Heart left ventricle (tissue), 16 donors: ENCODE measurements around the gene ZNF280D. TPM values are rescaled to one million over a fixed set of nuclear protein-coding genes. Genes with fewer than 3 reads are reported as not detected.

Experiments
- ATAC-seq, 4 donors: fragments of 200-7000 bp; cut with Tn5 transposase; one replicate each; pipeline ENCODE4 v1.9.1; 2020 to 2022; ENCODE audit warnings: moderate library complexity in 4 of 4, mild to moderate bottlenecking in 3 of 4, moderate number of reproducible peaks in 1 of 4
- DNase-seq, 5 donors: peaks; one replicate each; pipeline ENCODE4 v3.0.0-alpha.2; 2020
- H3K27ac ChIP-seq, 12 donors: fragments of 200-600 bp; sonication (generic) in 4 of 12; one replicate each; pipeline versions ENCODE4 v1.5.0 to v1.8.0; 2016 to 2022; ENCODE audit warnings: mild to moderate bottlenecking in 2 of 12
- H3K27me3 ChIP-seq, 9 donors: fragments of 200-600 bp; sonication (generic) in 2 of 9; one replicate each; pipeline versions ENCODE4 v1.5.1 to v1.8.0; 2016 to 2022; ENCODE audit warnings: mild to moderate bottlenecking in 3 of 9
- H3K36me3 ChIP-seq, 9 donors: fragments of 200-600 bp; sonication (generic) in 2 of 9; one replicate each; pipeline versions ENCODE4 v1.5.0 to v1.8.0; 2018 to 2022; ENCODE audit warnings: mild to moderate bottlenecking in 2 of 9
- H3K4me1 ChIP-seq, 12 donors: fragments of 200-600 bp; sonication (generic) in 4 of 12; one replicate each; pipeline versions ENCODE4 v1.5.0 to v1.8.0; 2016 to 2022; ENCODE audit warnings: mild to moderate bottlenecking in 3 of 12
- H3K4me3 ChIP-seq, 12 donors: fragments of 200-600 bp; sonication (generic) in 4 of 12; one replicate each; pipeline versions ENCODE4 v1.5.0 to v1.8.0; 2017 to 2022; ENCODE audit warnings: mild to moderate bottlenecking in 9 of 12, moderate library complexity in 4 of 12
- H3K9me3 ChIP-seq, 12 donors: fragments of 200-600 bp; sonication (generic) in 4 of 12; one replicate each; pipeline versions ENCODE4 v1.5.0 to v1.8.0; 2016 to 2022; ENCODE audit warnings: mild to moderate bottlenecking in 1 of 12
- POLR2A ChIP-seq, 2 donors: fragments of 450-650 bp; IDR thresholded peaks; one replicate each; pipeline ENCODE4 v1.6.1; 2017; ENCODE audit warnings: antibody characterized with exemption in 2 of 2, mild to moderate bottlenecking in 2 of 2, moderate library complexity in 2 of 2
- WGBS, 4 donors: extraction: QIAGEN DNeasy Blood & Tissue Kit in 2 of 4; methylation state at CpG; one replicate each; pipeline versions ENCODE4 v1.1.5 to v1.1.7; 2013 to 2018; 5-methylcytosine and 5-hydroxymethylcytosine counted together
- intact Hi-C, 10 donors: fragments of 100-400 bp; cut with DNase I; formaldehyde crosslinking; loops; one replicate each; pipeline versions ENCODE4 v1.11.1 to v1.14.2; 2022
- polyA plus RNA-seq, 2 donors: library from polyadenylated mRNA; stranded (reverse); fragments of 200-250 nt; gene quantifications; one replicate each; pipeline ENCODE4 v1.2.3, GENCODE V29; 2013
- total RNA-seq, 9 donors: library from RNA; depleted of rRNA in 2 of 9; stranded (reverse); fragments of >200 nt in 2 of 9; fragmentation: NEBNext Ultra II Directional in 3 of 9; extraction: Animal tissue kit (Norgen Biotek cat#: 25700) in 3 of 9; gene quantifications; one replicate each; pipeline versions ENCODE4 v1.1.0 to v1.2.4, GENCODE V29; 2016 to 2023
- TF ChIP-seq, protein P1 (sequence below), 12 donors: fragments of 200-600 bp; sonication (generic) in 4 of 12; IDR thresholded peaks; one replicate each; pipeline versions ENCODE4 v1.5.0 to v1.8.0; 2018 to 2022; ENCODE audit warnings: antibody characterized with exemption in 12 of 12, mild to moderate bottlenecking in 5 of 12
- donor health status: ischemic (EF 13 %, LVEDD 7.1; RV severe dilation, severe dysfunction).
- donor health status: healthy with polysubstance abuse.
- donor health status: DM: no; HTN: yes; CAD: no.
- donor health status: DM: no; HTN: no; CAD: no.
- donor health status: ischemic (EF 25% LVEDD 6.9; RV normal size, moderate dysfunction).
- donor health status: ischemic (EF 25% LVEDD 5.7; RV mildly dilated, moderate dysfunction).
- donor health status: healthy.
- donor health status: DM: yes; HTN: yes; CAD: no.
- donor health status: ischemic (EF 35%, LVEDD 5.7; RV mildly dilated, moderate dysfunction).
- donor health status: nonischemic (EF 11% LVEDD 7.7; RV severe dilation, severe dysfunction).
- donor health status: DM: yes; HTN: yes; CAD: no.
- donor health status: PGD.
- donor health status: ischemic (EF 29% LVEDD 5.4; RV normal size, mild dysfunction).
- donor health status: nonischemic (EF 23%, LVEDD 6.1; RV moderate dilation, normal function).

ZNF280D gene
- total and polyA plus RNA-seq, 11 donors = 7.0 to 32.8 (median 23.4) TPM

GRCh38 chr15:56763141-56763895 is 30.0 kb upstream of the ZNF280D start:
- intact Hi-C loops = no loop called here
- Histone ChIP-seq H3K27ac (peak overlapping the region in 2 of 12 donors; percentile 5 to 21), H3K36me3 (no peaks in the 10 kb centered on the region), H3K9me3 (no peaks in the 10 kb centered on the region), H3K4me3 (no peak overlapping the region), H3K4me1 (peaks cover 0 to 59% (median 11%) of the 10 kb centered on the region in 12 donors), H3K27me3 (no peaks in the 10 kb centered on the region)
- no peak for TF ChIP-seq POLR2A (IDR thresholded peaks at IDR 0.05)
- TF ChIP-seq, protein P1, sequence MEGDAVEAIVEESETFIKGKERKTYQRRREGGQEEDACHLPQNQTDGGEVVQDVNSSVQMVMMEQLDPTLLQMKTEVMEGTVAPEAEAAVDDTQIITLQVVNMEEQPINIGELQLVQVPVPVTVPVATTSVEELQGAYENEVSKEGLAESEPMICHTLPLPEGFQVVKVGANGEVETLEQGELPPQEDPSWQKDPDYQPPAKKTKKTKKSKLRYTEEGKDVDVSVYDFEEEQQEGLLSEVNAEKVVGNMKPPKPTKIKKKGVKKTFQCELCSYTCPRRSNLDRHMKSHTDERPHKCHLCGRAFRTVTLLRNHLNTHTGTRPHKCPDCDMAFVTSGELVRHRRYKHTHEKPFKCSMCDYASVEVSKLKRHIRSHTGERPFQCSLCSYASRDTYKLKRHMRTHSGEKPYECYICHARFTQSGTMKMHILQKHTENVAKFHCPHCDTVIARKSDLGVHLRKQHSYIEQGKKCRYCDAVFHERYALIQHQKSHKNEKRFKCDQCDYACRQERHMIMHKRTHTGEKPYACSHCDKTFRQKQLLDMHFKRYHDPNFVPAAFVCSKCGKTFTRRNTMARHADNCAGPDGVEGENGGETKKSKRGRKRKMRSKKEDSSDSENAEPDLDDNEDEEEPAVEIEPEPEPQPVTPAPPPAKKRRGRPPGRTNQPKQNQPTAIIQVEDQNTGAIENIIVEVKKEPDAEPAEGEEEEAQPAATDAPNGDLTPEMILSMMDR (IDR thresholded peaks at IDR 0.05) = no peak
- WGBS, 4 donors = 59 to 70% (median 65%) methylated on average over 1 of the region's 1 CpG
- DNase-seq = no peak
- ATAC-seq = peak in 2 of 4 donors; percentile 31 to 41

DNA sequence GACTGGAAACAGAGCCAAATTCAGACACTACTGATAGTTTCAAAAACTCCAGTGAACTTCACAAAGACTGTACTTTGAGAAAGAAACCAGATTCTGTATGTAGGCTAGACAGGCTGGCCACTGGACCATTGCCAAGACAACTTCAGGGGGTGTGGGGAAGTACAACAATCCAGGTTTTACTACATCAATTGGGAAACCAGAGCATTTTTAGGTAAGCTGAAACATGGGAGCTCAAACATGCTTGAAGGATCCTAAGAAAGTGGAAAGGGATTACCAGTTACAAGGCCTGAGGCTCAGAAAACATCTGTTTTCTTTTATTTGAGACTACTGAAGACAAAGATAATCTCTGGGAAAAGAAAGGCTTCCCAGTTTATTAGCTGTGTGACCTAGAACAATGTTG is 26.9 kb upstream of the ZNF280D start:
- Histone ChIP-seq H3K9me3 (no peaks in the 10 kb centered on the region), H3K4me1 (peaks cover 0 to 50% (median 11%) of the 10 kb centered on the region in 12 donors), H3K4me3 (no peak overlapping the region), H3K27me3 (no peaks in the 10 kb centered on the region), H3K27ac (no peak overlapping the region), H3K36me3 (no peaks in the 10 kb centered on the region)
- ATAC-seq = no peak
- intact Hi-C loops = no loop called here
- TF ChIP-seq POLR2A (IDR thresholded peaks at IDR 0.05) = no peak
- TF ChIP-seq, protein P1 (IDR thresholded peaks at IDR 0.05) = no peak
- DNase-seq = no peak

DNA sequence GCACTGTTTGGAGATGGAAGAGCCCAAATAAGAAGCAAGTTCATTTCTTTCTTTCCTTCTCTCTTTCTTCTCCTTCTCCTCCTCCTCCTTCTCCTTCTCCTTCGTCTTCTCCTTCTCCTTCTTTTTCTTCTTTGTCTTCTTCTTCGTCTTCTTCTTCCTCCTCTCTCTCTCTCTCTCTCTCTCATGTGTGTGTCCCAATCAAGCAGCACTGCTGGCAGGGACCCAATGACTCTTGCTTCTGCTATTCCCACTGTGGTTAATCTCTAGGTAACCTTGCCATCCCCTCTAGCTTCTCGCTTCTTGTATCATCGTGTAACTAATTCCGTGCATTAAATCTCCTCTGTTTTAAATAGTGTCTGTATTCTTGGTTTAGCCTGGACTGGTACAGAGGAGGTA is 26.1 kb upstream of the ZNF280D start:
- ATAC-seq (peak in 3 of 4 donors; percentile 64 to 79 (median 75)), DNase-seq (peak; percentile 34 to 80 (median 62))
- H3K27ac ChIP-seq = no peak overlapping the region
- intact Hi-C loops = no loop called here
- H3K4me1 ChIP-seq = peaks cover 0 to 45% (median 11%) of the 10 kb centered on the region in 12 donors
- H3K36me3 ChIP-seq = no peaks in the 10 kb centered on the region
- H3K27me3 ChIP-seq = no peaks in the 10 kb centered on the region
- H3K9me3 ChIP-seq = no peaks in the 10 kb centered on the region
- 38 to 60% (median 54%) methylated on average over 4 to 5 of the region's 5 CpGs for WGBS, 4 donors
- no peak overlapping the region for H3K4me3 ChIP-seq
- TF ChIP-seq, protein P1 (IDR thresholded peaks at IDR 0.05) = no peak
- TF ChIP-seq POLR2A (IDR thresholded peaks at IDR 0.05) = no peak

DNA sequence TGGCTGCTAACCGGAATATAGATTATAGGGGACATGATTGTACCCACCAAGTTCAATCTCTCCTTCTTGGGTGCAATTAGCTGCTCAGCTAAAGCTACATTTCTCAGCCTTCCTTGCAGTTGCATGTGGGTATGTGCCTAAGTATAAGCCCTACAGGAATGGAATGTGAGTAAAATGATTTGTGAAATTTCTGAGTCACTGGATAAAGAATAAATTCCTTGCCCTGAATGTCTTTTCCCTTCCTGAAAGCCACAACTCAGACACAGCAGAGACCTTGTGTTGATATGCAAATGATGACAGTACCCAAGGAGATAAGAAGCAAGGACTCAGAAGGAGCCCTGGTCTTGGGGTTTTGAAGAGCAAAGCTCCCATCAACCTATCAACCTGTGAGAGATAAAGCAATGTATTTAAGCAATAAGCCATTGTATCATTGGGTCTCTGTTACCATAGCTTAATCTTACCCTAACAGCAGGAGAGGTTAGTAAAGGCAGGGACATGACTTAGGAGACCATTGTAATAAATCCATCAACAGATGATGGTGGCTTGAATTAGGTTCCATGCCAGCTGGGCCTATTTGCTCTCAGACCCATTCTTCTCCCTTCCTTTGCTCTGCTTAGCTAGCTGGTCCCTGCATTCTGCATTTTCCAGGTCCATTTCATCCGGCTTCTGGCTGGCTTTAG is 25.6 kb upstream of the ZNF280D start:
- Histone ChIP-seq H3K27me3 (no peaks in the 10 kb centered on the region), H3K4me1 (peaks cover 0 to 39% (median 9%) of the 10 kb centered on the region in 12 donors), H3K4me3 (no peak overlapping the region), H3K27ac (no peak overlapping the region), H3K9me3 (no peaks in the 10 kb centered on the region), H3K36me3 (no peaks in the 10 kb centered on the region)
- no peak for TF ChIP-seq POLR2A (IDR thresholded peaks at IDR 0.05)
- TF ChIP-seq, protein P1 (IDR thresholded peaks at IDR 0.05) = no peak
- WGBS, 4 donors = 93 to 96% (median 94%) methylated on average over 2 of the region's 2 CpGs
- ATAC-seq (no peak), DNase-seq (no peak)
- intact Hi-C loops = no loop called here
